ENCODE results near the gene HOXD11. TPM values are rescaled to one million over a fixed set of nuclear protein-coding genes. Genes with fewer than 3 reads are reported as not detected.
A peak's percentile ranks its signal among the peaks of the same experiment; 100 is the strongest.

The HOXD11 gene
- not detected for total RNA-seq
- long read RNA-seq: 0 reads

- ATAC-seq: peak; percentile 29 to 32
- intact Hi-C loops (cut with DNase I): no loop called here
- no peak for DNase-seq
Measured at GRCh38 chr2:176106581-176107539, at the start of gene HOXD11. Gene HOXD11, plus strand, starts transcription at chr2:176107280. Its CDS starts 76 bp downstream, at chr2:176107356.

GRCh38 chr2:176063958-176064357 lies 43.1 kb upstream of the HOXD11 start:
- intact Hi-C loops (cut with DNase I): no loop called here
- DNase-seq: no peak
- ATAC-seq: no peak

GRCh38 chr2:176066645-176067588 lies 40.2 kb upstream of the HOXD11 start:
- no peak for ATAC-seq
- no peak for DNase-seq
- intact Hi-C loops (cut with DNase I): no loop called here

GRCh38 chr2:176067589-176068418 lies 39.3 kb upstream of the HOXD11 start:
- peak in 1 of 2 donors; percentile 38 for ATAC-seq
- intact Hi-C loops (cut with DNase I): no loop called here

GRCh38 chr2:176068419-176068832 lies 38.7 kb upstream of the HOXD11 start:
- no peak for DNase-seq
- no peak for ATAC-seq

More at GRCh38 chr2:176067589-176068418, 39.3 kb upstream of the HOXD11 start:
- no peak for DNase-seq

GRCh38 chr2:176071330-176072291 lies 35.5 kb upstream of the HOXD11 start:
- no peak for DNase-seq
- intact Hi-C loops (cut with DNase I): no loop called here
- ATAC-seq: no peak

More at GRCh38 chr2:176068419-176068832, 38.7 kb upstream of the HOXD11 start:
- intact Hi-C loops (cut with DNase I): no loop called here

GRCh38 chr2:176072292-176072669 lies 34.8 kb upstream of the HOXD11 start:
- intact Hi-C loops (cut with DNase I): no loop called here
- DNase-seq: no peak
- ATAC-seq: no peak

- DNase-seq (no peak), ATAC-seq (no peak)
- intact Hi-C loops (cut with DNase I): no loop called here
Measured at GRCh38 chr2:176072951-176073904, 33.9 kb upstream of the HOXD11 start.

GRCh38 chr2:176074919-176075425 lies 32.1 kb upstream of the HOXD11 start:
- intact Hi-C loops (cut with DNase I): no loop called here
- DNase-seq: no peak
- no peak for ATAC-seq

- intact Hi-C loops (cut with DNase I): no loop called here
- DNase-seq (no peak), ATAC-seq (no peak)
Measured at GRCh38 chr2:176075481-176075880, 31.6 kb upstream of the HOXD11 start.

GRCh38 chr2:176076063-176076462 lies 31.0 kb upstream of the HOXD11 start:
- intact Hi-C loops (cut with DNase I): no loop called here
- no peak for ATAC-seq

GRCh38 chr2:176076796-176077195 lies 30.3 kb upstream of the HOXD11 start:
- DNase-seq (no peak), ATAC-seq (no peak)
- intact Hi-C loops (cut with DNase I): no loop called here

More at GRCh38 chr2:176076063-176076462, 31.0 kb upstream of the HOXD11 start:
- no peak for DNase-seq

- DNase-seq: no peak
- intact Hi-C loops (cut with DNase I): no loop called here
- ATAC-seq: no peak
Measured at GRCh38 chr2:176078541-176079284, 28.4 kb upstream of the HOXD11 start.

GRCh38 chr2:176079285-176079830 lies 27.7 kb upstream of the HOXD11 start:
- intact Hi-C loops (cut with DNase I): no loop called here
- DNase-seq (no peak), ATAC-seq (no peak)

GRCh38 chr2:176079831-176080539 lies 27.1 kb upstream of the HOXD11 start:
- DNase-seq: no peak
- peak; percentile 65 to 72 for ATAC-seq
- intact Hi-C loops (cut with DNase I): loop anchor here in 1 of 2 donors (10.0 kb wide), 1 partner anchor 715 kb away; no protein-coding TSS in a partner anchor
